ENCODE measurements around the gene TRABD2B.

- TF ChIP-seq EEA1 (CRISPR knock-in tag; IDR thresholded peaks at IDR 0.05; ENCODE audit: borderline replicate concordance) (no peak), PHF21A (CRISPR knock-in tag; IDR thresholded peaks at IDR 0.05) (no peak), FOXK2 (IDR thresholded peaks at IDR 0.05) (no peak), MTA1 (CRISPR knock-in tag; IDR thresholded peaks at IDR 0.05; ENCODE audit: borderline replicate concordance) (no peak), CTCF (CRISPR knock-in tag; IDR thresholded peaks at IDR 0.05) (no peak)
Observed at GRCh38 chr1:47745715-47746609, 251.2 kb downstream of the TRABD2B start.
